Placental epithelial cell (primary cell): ENCODE data around the gene DBNDD2. TPM values are rescaled to one million over a fixed set of nuclear protein-coding genes. Genes with fewer than 3 reads are reported as not detected.

Experiments
- small RNA-seq: library from RNA; depleted of rRNA; stranded (forward); fragments of <200 nt; gene quantifications from one replicate; pipeline ENCODE3, GENCODE V24; 2012
- total RNA-seq: library from RNA; depleted of rRNA; stranded (reverse); fragments of >200 nt; gene quantifications from 2 replicates; pipeline ENCODE4 v1.2.3, GENCODE V29; 2012

DBNDD2 gene
- total RNA-seq, result 5.4 and 5.5 TPM in 2 replicates

DNA sequence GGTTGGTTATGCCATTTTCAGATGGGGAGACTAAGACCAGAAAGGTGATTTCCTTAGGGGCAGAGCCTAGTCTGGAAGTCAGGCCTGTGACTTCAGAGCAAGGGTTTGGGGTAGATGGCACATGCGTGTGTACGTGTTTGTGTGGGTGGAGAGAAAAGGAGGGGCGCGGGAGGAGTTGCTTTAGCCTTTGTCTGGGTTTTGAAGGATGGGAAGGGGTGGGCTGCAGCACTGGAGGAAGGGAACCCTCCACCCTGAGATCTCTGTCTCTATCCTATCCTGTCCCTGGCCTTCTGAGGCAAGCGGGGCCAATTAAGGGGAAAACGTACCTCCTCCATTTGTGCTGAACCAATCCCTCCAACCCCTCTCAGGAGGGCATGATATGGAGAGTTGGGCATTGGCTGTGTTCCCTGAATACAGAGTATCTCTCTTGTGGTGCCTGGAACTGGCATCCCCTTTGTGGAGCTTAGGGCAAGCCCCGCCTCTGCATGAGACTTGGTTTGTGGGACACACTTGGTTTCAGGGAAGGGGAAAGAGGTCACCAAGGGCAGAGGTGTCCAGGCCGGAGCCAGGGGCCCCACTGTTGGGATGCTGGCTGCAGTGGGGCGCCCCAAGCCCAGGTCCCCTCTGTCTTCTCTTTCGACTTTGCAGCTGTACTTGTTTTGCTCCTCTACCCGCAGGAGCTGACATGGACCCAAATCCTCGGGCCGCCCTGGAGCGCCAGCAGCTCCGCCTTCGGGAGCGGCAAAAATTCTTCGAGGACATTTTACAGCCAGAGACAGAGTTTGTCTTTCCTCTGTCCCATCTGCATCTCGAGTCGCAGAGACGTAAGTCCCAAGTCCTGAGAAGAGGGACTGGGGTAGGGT, at the start of gene DBNDD2:
DBNDD2 (plus strand) TSS at position 507 of the 863 bp plus-strand sequence; CDS start at position 686, 179 bp downstream.

DNA sequence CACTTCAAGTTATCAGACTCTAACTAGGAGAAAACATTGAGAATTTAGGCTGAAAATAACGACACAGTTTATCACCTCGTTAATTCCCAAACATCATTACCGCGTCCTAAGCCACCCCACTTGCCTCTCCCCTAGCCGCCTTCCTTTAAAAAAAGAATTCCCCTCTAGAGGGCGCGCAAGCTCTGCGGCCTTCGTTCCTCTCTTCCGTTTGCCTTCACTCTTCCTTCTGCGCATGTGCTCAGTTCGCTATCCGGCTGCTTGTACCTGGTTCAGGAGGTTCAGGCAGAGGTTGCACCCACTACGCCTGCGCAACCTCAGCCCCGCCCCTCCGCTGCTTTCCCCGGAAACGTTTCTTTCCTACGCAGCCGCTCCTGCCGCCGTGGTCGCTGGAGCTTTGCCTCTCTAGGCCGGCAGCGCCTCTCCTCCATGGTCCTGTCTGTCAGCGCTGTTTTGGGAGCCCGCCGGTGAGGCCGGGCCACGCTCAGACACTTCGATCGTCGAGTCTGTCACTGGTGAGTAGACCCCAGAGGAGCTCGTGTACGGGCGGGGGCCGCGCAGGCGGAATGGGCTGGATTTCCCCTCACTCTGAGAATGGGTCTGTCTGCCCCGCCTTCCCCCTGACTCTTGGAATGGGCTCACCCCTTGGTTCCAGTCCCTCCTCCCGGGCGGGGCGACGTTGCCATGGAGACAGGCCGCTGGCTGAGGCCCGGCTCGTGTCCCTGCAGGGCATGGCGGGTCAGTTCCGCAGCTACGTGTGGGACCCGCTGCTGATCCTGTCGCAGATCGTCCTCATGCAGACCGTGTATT, 45.1 kb upstream of the DBNDD2 start, which contains the start of gene SYS1:
SYS1 (plus strand) TSS at position 353 of the 807 bp plus-strand sequence; CDS start at position 729, 376 bp downstream.

DNA sequence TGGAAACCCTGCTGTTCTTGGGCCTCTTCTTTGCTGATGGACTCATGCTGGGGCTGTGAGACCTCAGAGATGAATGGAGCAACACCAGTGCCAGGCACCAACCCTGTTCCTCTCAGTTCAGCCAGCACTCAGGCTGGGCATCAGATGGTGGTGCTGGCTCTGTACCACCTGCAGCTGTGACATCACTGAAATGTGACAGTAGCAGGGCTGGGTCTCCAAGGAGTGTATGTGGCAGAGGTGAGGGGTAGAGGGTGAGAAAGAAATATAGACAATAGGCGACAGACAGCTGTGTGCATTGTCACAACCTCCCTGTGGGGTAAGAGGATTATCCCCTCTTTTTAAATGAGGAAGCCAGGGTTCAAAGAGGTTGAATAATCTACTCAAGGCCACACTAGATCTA, 29.9 kb upstream of the DBNDD2 start, which contains the start of gene TP53TG5:
TP53TG5 (minus strand) TSS at position 135 of the 400 bp plus-strand sequence; CDS start at position 46, 89 bp downstream.

GRCh38 chr20:45415822-45416637, 7.9 kb downstream of the DBNDD2 start, which contains the start of gene PIGT:
TSS of gene PIGT (plus strand) at chr20:45416141. CDS start at chr20:45416157, 16 bp downstream.

Small RNA genes within 50 kb of the gene (small RNA-seq; reads per million reads assigned to genes)
- 0.09 reads per million for gene MIR6812

Other genes starting within 250 kb of the DBNDD2 start
- not detected in 2 replicates for gene PI3, start 233.4 kb upstream of the DBNDD2 start, total RNA-seq
- gene SEMG1, start 201.3 kb upstream of the DBNDD2 start, total RNA-seq, result not detected in 2 replicates
- gene SEMG2, start 186.9 kb upstream of the DBNDD2 start, total RNA-seq, result not detected in 2 replicates
- gene SLPI, start 153.7 kb upstream of the DBNDD2 start, total RNA-seq, result 0.79 TPM in 1 of 2 replicates, not detected in the other
- not detected in 2 replicates for gene RBPJL, start 101.4 kb upstream of the DBNDD2 start, total RNA-seq
- gene MATN4, start 100.0 kb upstream of the DBNDD2 start, total RNA-seq, result 0.54 and 1.2 TPM in 2 replicates
- gene SDC4, start 59.9 kb upstream of the DBNDD2 start, total RNA-seq, result 206 and 382 TPM in 2 replicates
- gene SYS1, start 45.1 kb upstream of the DBNDD2 start, total RNA-seq, result 34.9 and 57.5 TPM in 2 replicates
- gene TP53TG5, start 30.0 kb upstream of the DBNDD2 start, total RNA-seq, result not detected in 2 replicates
- 55.4 and 59.3 TPM in 2 replicates for gene PIGT, start 7.9 kb downstream of the DBNDD2 start, total RNA-seq
- 12.9 and 31.8 TPM in 2 replicates for gene WFDC2, start 61.5 kb downstream of the DBNDD2 start, total RNA-seq
- gene SPINT3, start 107.3 kb downstream of the DBNDD2 start, total RNA-seq, result 0.39 TPM in 1 of 2 replicates, not detected in the other
- 1.6 TPM in 1 of 2 replicates, not detected in the other for gene WFDC6, start 131.2 kb downstream of the DBNDD2 start, total RNA-seq
- gene EPPIN, start 139.1 kb downstream of the DBNDD2 start, total RNA-seq, result 0.11 TPM in 1 of 2 replicates, not detected in the other
- gene WFDC8, start 171.0 kb downstream of the DBNDD2 start, total RNA-seq, result not detected in 2 replicates
- 0.39 TPM in 1 of 2 replicates, not detected in the other for gene WFDC10A, start 221.4 kb downstream of the DBNDD2 start, total RNA-seq
- not detected in 2 replicates for gene WFDC9, start 223.0 kb downstream of the DBNDD2 start, total RNA-seq